Measurements from ENCODE around the gene MRPL58.
A peak's percentile ranks its signal among the peaks of the same experiment; 100 is the strongest.
"Not testable (repeated sequence)": the region's sequence is repeated elsewhere in the genome, so short reads cannot be mapped to it uniquely, and the experiment has no call there.

MRPL58 gene

GRCh38 chr17:75012346-75013091, at the start of gene MRPL58:
MRPL58 (plus strand) TSS chr17:75012670; CDS start chr17:75012687, 17 bp downstream.
- TF ChIP-seq POLR2A (IDR thresholded peaks at IDR 0.05; ENCODE audit: low read length): peak; percentile 77
- TF ChIP-seq GATA1 (IDR thresholded peaks at IDR 0.05; ENCODE audit: low read depth, low read length): no peak
- peak; percentile 92 to 93 for DNase-seq

- TF ChIP-seq GATA1 (IDR thresholded peaks at IDR 0.05; ENCODE audit: low read depth, low read length) (no peak), POLR2A (IDR thresholded peaks at IDR 0.05; ENCODE audit: low read length) (no peak)
- DNase-seq: no peak
Observed at GRCh38 chr17:74963656-74964055, 48.8 kb upstream of the MRPL58 start.

DNA sequence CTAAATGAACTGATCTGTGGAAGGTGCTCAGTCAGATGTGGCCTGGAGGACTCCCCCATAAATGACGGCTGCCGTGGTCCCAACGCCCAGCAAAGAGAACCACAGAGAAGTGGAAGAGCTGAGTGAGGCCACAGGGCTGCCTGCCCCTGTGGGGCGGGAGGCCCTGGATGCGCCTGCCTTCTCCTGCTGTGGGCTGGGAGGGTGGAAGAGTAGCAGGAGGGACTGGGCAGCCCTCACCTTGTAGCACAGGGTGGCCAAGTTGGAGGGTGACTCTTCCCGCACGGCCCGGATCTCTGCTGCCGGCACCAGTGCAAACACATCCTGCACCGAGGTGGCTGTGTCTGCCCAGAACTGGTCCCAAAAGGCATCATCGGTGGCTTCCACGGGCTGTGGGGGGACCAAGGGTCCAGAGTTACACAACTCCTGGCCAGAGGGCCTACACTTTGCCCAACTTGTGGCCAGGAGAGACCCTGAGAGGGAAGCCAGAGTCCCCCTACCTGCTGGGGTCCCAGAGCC, 48.2 kb upstream of the MRPL58 start:
- DNase-seq: no peak
- TF ChIP-seq POLR2A (IDR thresholded peaks at IDR 0.05; ENCODE audit: low read length) (no peak), GATA1 (IDR thresholded peaks at IDR 0.05; ENCODE audit: low read depth, low read length) (no peak)

DNA sequence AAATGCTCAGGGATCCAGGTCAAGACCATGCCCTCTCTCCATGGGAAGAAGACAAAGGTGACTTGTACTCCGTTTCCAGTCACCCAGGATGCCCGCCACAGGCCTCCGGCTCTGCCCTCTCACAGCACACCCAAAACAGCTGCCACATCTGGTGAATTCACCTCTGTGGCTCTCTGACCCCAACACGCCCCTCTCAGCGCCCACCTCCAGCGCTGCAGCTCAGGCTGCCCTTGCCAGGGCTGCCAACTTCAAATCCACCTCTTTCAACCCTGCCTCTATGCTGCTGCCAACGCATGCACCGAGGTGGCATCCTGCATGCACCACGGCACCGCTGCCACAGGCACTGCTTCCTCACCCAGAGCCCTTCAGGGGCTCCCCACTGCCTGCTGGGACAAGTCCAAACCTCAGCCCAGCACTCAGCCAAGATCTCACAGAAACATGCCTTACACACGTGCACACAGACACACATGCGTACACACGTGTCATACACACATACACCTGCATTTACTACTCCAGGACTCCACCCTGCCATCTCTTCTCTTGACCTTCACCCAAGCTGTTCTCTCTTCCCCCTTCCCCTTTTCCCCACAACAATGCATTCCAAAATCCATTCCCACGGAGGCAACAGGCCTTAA, 47.4 kb upstream of the MRPL58 start:
- DNase-seq: no peak

GRCh38 chr17:74968361-74968780, 44.1 kb upstream of the MRPL58 start:
- TF ChIP-seq POLR2A (IDR thresholded peaks at IDR 0.05; ENCODE audit: low read length) (no peak), GATA1 (IDR thresholded peaks at IDR 0.05; ENCODE audit: low read depth, low read length) (no peak)
- no peak for DNase-seq

More for the DNA sequence above, 47.4 kb upstream of the MRPL58 start:
- TF ChIP-seq GATA1 (IDR thresholded peaks at IDR 0.05; ENCODE audit: low read depth, low read length): no peak
- TF ChIP-seq POLR2A (IDR thresholded peaks at IDR 0.05; ENCODE audit: low read length): no peak

- DNase-seq: not testable (repeated sequence)
Observed at GRCh38 chr17:74969501-74969900, 43.0 kb upstream of the MRPL58 start.

GRCh38 chr17:74970395-74970794, 42.1 kb upstream of the MRPL58 start:
- no peak for DNase-seq
- TF ChIP-seq POLR2A (IDR thresholded peaks at IDR 0.05; ENCODE audit: low read length): no peak
- no peak for TF ChIP-seq GATA1 (IDR thresholded peaks at IDR 0.05; ENCODE audit: low read depth, low read length)

GRCh38 chr17:74971069-74971841, 41.2 kb upstream of the MRPL58 start:
- no peak for TF ChIP-seq POLR2A (IDR thresholded peaks at IDR 0.05; ENCODE audit: low read length)
- no peak for DNase-seq

GRCh38 chr17:74971842-74972106, 40.7 kb upstream of the MRPL58 start:
- no peak for DNase-seq
- TF ChIP-seq POLR2A (IDR thresholded peaks at IDR 0.05; ENCODE audit: low read length) (no peak), GATA1 (IDR thresholded peaks at IDR 0.05; ENCODE audit: low read depth, low read length) (no peak)

DNA sequence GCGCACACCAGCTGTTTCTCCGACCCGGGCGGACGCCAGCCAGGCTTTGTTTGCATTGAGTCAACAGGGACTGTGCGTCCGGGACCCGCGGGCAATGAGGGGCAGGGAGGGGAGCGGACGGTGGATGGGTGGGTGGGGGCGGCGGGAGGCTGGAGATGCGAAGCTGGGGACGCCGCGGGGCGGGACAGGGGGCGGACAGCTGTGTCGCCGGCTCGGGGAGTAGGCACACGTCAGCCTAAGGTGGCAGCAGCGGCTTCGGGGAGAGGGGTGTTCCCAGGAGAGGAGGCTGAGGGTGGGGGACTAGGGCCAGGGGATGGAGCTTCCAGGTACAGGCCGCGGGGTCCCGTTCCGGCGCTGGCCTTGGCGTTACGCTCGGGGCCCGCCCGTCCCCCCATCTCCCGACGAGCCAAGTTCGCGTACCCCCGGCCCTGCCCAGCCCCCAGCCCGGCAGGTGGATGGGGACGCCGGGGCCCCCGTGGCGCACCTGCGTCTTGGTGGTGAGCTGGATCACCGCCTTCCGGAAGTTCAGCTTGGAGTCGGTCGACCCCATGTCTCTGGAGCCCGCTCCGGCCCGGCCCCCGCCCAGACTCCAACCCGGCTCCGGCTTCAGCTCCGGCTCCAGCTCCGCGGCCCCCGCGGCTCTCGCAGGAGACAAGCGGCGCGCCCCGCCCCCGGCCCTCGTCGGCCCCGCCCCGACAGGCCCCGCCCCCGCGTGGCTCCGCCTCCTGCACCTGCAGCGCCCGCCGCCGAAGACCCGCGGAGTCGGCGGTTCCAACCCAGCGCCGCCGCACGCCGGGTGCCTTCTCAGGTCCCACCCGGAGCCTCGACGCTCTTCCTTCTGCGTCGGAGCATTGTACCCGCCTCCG, 40.1 kb upstream of the MRPL58 start, which contains the start of gene HID1:
HID1 (minus strand) TSS at position 653 of the 866 bp plus-strand sequence; CDS start at position 550, 103 bp downstream.
- no peak for TF ChIP-seq GATA1 (IDR thresholded peaks at IDR 0.05; ENCODE audit: low read depth, low read length)
- TF ChIP-seq POLR2A (IDR thresholded peaks at IDR 0.05; ENCODE audit: low read length): no peak
- DNase-seq: peak; percentile 51 to 65

DNA sequence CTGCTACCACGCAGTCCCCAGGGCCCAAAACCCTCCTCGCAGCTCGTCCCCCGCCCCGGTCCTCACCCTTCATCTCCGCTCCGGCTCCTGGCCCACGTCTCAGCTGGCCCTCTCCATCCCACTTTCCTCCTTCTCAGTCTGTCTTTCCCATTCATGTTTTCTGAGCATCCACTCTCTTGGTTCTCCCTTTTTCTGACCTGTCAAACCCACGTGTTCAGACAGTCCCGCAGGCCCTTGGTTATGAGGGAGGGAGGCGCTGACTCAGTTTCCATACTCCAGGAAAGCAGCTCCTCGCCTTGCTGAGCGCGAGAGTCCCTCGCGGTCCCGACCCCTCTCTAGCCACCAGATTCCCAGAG, 39.5 kb upstream of the MRPL58 start:
- TF ChIP-seq POLR2A (IDR thresholded peaks at IDR 0.05; ENCODE audit: low read length) (no peak), GATA1 (IDR thresholded peaks at IDR 0.05; ENCODE audit: low read depth, low read length) (no peak)

DNA sequence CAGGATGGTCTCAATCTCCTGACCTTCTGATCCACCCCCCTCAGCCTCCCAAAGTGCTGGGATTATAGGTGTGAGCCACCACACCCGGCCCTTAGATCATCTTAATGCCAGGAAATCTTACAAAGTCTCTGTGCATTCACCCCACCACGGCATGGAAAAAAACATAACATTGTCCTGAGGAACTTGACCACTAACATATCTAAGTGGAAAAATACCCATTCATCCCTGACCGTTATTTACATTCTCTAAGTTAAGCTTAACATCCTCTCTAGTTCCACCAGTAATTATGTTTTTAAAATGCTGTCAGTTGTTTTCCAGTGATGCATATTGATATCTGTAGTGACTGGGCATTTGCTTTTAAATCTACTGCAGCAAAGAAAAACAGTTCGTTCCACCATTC, 36.5 kb upstream of the MRPL58 start:
- DNase-seq: no peak
- TF ChIP-seq GATA1 (IDR thresholded peaks at IDR 0.05; ENCODE audit: low read depth, low read length) (no peak), POLR2A (IDR thresholded peaks at IDR 0.05; ENCODE audit: low read length) (no peak)

More for the DNA sequence above, 39.5 kb upstream of the MRPL58 start:
- no peak for DNase-seq

DNA sequence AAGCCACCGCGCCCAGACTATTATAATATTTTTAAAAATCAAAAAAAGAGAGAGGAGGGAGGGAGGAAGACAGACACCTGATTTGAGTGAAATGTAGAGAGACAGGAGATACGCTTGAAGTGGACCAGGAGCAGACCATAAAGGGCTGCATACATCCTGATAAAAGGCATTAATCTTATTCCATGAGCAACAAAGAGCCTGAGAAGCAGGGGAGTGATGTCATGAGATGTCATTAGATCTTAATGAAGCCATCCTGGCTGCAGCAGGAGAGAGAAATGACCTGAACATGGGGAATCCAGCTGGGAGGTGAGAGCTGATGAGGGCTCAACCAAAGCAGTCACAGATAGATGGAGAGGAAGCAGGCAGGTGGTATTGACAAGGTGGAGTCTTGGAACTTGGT, 34.7 kb upstream of the MRPL58 start:
- DNase-seq: no peak
- TF ChIP-seq GATA1 (IDR thresholded peaks at IDR 0.05; ENCODE audit: low read depth, low read length): no peak
- no peak for TF ChIP-seq POLR2A (IDR thresholded peaks at IDR 0.05; ENCODE audit: low read length)
